Hepatic stellate cell (primary cell): ENCODE data around the gene MYL5.

ENCODE experiments used
- DNase-seq: peaks from one replicate; pipeline ENCODE4 v3.0.0; 2011; ENCODE audit warnings: low spot score

MYL5 gene

GRCh38 chr4:675036-675882, 917 bp downstream of the MYL5 start:
- no peak for DNase-seq

- DNase-seq, result no peak
Observed at GRCh38 chr4:675980-676870, 1.9 kb downstream of the MYL5 start.

- no peak for DNase-seq
Observed at GRCh38 chr4:676871-677235, 2.5 kb downstream of the MYL5 start.

GRCh38 chr4:677431-678293, 3.3 kb downstream of the MYL5 start:
- no peak for DNase-seq

GRCh38 chr4:678331-679103, 4.2 kb downstream of the MYL5 start:
- no peak for DNase-seq

GRCh38 chr4:679104-679481, 4.8 kb downstream of the MYL5 start:
- no peak for DNase-seq

GRCh38 chr4:679629-680028, 5.3 kb downstream of the MYL5 start:
- no peak for DNase-seq

GRCh38 chr4:680091-680490, 5.7 kb downstream of the MYL5 start:
- DNase-seq, result no peak

GRCh38 chr4:680551-680927, 6.2 kb downstream of the MYL5 start:
- peak; percentile 80 for DNase-seq

GRCh38 chr4:680928-681645, 6.7 kb downstream of the MYL5 start:
- peak; percentile 74 for DNase-seq

GRCh38 chr4:681736-682451, 7.6 kb downstream of the MYL5 start:
- no peak for DNase-seq

- DNase-seq, result no peak
Observed at GRCh38 chr4:682490-683172, 8.3 kb downstream of the MYL5 start.

GRCh38 chr4:683247-683897, 9.0 kb downstream of the MYL5 start:
- no peak for DNase-seq

GRCh38 chr4:683982-684622, 9.8 kb downstream of the MYL5 start:
- DNase-seq, result peak; percentile 67

GRCh38 chr4:684623-685327, 10.4 kb downstream of the MYL5 start:
- no peak for DNase-seq

- DNase-seq, result no peak
Observed at GRCh38 chr4:685679-686412, 11.5 kb downstream of the MYL5 start.

- DNase-seq, result no peak
Observed at GRCh38 chr4:686413-687040, 12.2 kb downstream of the MYL5 start.
